ENCODE data around the gene MFAP2.
"Not testable (repeated sequence)": the region's sequence is repeated elsewhere in the genome, so short reads cannot be mapped to it uniquely, and the experiment has no call there.

MFAP2 gene

DNA sequence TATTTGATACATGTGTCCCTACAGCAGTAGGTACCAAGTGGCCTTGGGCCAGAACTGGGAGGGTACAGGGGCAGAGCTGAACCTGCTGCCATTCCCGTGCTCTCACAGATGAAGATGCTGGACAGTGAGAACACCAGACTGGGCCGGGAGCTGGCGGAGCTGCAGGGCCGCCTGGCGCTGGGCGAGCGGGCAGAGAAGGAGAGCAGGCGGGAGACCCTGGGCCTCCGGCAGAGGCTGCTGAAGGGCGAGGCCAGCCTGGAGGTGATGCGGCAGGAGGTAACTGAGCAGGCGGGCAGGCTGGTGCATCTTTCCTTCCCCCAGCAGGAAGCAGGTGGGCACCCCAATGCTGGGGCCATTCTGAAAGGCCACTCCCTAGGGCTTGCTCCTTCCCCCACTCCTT is 21.9 kb downstream of the MFAP2 start:
- no peak for DNase-seq

DNA sequence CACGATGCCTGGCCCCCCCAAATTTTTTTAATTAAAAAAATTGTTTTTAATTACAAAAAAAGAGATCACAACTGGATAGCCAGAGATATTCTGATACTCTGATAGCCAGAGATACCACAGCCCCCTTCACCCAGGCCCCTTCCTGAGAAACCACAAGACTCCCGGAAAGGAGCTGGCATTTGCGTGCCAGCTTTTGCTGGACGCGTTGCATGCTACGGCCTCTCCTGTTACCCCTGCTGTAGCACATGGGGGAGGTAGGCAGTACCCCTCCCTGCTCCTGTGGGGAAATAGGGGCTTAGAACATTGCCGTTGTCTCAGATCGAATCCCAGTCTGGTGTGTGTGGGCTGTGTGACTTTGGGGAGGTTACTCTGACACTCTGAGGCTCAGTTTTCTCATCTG is 22.7 kb downstream of the MFAP2 start:
- DNase-seq, result no peak

DNA sequence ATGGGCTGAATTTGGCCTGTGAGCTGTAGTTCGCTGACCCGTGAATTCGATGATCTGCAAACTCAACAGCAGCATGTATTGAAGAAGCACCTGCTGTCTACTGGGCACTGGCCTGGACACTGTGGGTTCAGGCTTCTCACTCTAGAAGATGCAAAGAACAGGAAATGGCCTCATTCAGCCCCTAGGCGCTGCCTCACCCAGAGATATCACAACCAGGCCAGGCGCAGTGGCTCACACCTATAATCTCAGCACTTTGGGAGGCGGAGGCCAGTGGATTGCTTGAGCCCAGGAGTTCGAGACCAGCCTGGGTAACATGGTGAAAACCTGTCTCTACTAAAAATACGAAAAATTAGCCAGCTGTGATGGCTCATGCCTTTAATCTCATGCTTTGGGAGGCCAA is 23.6 kb downstream of the MFAP2 start:
- DNase-seq, result no peak

DNA sequence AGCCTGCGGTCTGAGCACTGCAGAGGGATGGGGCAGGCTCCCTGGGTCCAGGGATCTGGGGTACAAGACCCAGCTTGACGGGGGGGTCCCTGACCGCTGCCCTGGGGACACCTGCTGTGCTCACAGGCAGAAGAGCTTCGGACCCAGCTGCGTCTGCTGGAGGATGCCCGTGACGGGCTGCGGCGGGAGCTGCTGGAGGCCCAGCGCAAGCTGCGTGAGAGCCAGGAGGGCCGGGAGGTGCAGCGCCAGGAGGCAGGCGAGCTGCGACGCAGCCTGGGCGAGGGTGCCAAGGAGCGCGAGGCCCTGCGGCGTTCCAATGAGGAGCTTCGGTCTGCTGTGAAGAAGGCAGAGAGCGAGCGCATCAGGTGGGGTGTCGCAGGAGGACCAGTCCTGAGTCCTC is 25.2 kb downstream of the MFAP2 start:
- DNase-seq, result no peak

DNA sequence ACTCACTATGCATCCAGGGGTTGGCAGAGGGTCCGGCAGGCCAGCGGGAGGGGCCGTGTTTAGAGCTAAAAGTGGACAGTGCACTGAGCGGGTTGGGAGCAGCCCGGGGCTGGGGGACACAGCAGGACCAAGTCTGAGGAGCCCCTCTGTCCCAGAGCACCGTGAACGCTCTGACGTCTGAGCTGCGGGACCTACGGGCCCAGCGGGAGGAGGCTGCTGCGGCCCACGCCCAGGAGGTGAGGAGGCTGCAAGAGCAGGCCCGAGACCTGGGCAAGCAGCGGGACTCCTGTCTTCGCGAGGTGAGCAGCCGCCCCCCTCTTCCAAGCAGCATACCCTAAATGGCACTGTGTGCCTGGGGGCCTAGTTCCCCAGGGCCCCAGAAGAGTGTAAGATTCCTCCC is 25.8 kb downstream of the MFAP2 start:
- DNase-seq, result no peak

DNA sequence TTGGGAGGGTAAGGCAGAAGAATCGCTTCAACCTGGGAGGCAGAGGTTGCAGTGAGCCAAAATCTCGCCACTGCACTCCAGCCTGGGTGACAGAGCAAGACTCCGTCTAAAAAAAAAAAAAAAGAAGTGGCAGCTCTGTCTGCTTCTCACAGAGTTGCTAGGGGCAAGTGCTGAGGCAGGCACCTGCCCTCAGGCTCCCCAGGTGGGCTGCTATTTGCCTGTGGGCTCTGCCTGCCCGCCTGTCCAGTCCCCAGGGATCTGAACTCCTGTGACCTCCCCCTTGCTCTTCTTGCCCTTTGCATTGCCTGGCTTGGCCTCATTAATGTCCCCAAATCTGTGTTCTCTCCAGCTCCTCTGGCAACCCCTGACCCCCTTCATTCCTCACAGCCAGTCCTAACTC is 28.0 kb downstream of the MFAP2 start:
- not testable (repeated sequence) for DNase-seq

DNA sequence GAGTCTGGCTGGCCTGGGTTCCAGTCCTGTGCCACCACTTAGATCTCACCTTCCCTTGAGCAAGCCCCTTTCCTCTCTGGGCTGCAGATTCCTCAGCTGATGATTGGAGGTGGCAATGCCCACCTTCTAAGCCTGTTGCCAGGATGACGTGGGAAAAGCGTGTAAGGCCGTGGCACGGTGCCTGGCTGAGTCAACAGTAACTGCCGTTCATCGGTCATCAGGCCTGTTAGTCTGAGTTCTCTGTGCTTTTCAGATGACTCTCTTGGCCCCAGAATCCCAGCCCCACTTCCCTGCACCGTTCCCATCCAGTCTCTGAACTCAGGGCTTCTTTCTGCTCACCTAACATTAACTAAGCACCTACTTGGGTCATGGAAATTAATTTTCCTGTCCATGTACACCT is 31.4 kb downstream of the MFAP2 start:
- not testable (repeated sequence) for DNase-seq

DNA sequence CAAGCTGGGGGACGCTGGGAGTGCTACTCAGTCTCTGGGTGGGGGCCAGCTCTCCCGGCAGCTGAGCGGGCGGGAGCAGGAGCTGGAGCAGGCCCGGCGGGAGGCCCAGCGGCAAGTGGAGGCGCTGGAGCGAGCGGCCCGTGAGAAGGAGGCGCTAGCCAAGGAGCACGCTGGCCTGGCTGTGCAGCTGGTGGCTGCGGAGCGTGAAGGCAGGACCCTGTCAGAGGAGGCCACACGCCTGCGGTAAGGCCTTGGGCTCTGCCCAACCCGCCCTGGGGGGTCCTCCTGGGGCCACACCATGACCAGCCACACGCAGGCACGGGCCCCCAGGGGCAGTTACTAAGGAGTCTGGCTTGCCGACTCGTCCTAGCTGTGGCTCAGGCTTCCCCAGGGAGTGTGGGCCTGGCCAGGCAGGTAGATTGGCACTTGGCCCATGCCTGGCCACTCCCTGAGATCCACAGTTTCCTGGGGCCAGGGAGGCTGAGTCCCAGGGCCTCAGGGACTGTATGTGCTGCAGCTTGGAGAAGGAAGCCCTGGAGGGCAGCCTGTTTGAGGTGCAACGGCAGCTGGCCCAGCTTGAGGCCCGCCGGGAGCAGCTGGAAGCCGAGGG is 32.0 kb downstream of the MFAP2 start:
- not testable (repeated sequence) for DNase-seq

DNA sequence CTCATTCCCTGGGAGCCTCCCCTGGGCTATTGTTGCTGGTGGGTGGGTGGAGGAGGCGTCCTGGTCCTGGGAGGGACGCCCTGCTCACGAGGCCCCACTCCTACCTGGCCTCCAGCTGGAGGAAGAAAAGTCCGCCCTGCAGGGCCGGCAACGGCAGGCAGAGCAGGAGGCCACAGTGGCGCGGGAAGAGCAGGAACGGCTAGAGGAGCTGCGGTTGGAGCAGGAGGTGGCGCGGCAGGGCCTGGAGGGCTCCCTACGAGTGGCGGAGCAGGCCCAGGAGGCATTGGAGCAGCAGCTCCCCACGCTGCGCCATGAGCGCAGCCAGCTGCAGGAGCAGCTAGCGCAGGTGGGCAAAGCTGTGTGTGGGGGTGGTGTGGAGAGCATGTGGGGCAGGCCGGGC is 33.8 kb downstream of the MFAP2 start:
- DNase-seq, result no peak

DNA sequence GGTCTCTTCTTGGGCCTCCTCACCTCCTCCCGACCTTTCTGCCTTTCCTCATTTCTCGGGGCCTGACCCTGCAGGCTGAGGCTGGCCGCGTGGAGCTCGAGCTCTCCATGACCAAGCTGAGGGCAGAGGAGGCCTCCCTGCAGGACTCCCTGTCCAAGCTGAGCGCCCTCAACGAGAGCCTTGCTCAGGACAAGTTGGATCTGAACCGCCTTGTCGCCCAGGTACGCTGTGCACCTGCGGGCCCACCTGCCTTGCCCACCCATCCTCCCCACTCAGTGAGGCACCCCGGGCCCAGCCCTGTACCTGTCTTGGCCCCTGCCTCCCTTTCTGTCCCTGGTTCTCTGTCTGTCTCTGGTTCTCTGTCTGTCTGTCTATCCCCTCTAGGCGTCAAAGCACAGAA is 34.2 kb downstream of the MFAP2 start:
- DNase-seq, result not testable (repeated sequence)

DNA sequence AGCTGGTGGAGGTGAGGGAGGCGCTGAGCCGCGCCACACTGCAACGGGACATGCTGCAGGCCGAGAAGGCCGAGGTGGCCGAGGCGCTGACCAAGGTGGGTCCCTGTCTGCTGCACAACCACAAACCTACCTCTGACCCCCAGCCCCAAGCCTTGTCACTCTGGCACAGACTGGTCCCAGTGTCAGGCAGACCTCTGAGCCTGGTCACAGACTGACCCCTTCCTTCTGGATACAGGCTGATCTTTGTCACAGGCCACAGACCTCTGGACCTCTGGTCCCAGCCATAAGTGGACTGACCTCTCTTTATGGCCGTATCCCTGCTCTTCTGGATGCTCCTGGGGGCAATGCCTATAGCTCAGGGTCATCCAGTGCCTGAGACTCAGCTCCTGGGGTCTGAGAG is 34.9 kb downstream of the MFAP2 start:
- DNase-seq, result not testable (repeated sequence)

DNA sequence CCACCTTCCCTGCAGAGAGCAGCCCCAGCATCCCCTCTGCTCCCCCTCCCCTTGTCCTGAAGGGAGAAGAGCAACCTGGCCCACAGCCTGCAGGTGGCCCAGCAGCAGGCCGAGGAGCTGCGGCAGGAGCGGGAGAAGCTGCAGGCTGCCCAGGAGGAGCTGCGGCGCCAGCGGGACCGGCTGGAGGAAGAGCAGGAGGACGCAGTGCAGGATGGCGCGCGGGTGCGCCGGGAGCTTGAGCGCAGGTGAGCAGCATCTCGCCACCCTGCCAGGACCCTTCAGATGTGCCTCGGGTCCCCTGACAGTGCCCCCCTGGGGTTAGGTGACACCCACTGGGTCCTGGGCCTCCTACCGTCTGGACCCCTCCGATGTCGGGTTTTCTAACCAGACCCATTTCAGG is 36.4 kb downstream of the MFAP2 start:
- DNase-seq, result no peak

DNA sequence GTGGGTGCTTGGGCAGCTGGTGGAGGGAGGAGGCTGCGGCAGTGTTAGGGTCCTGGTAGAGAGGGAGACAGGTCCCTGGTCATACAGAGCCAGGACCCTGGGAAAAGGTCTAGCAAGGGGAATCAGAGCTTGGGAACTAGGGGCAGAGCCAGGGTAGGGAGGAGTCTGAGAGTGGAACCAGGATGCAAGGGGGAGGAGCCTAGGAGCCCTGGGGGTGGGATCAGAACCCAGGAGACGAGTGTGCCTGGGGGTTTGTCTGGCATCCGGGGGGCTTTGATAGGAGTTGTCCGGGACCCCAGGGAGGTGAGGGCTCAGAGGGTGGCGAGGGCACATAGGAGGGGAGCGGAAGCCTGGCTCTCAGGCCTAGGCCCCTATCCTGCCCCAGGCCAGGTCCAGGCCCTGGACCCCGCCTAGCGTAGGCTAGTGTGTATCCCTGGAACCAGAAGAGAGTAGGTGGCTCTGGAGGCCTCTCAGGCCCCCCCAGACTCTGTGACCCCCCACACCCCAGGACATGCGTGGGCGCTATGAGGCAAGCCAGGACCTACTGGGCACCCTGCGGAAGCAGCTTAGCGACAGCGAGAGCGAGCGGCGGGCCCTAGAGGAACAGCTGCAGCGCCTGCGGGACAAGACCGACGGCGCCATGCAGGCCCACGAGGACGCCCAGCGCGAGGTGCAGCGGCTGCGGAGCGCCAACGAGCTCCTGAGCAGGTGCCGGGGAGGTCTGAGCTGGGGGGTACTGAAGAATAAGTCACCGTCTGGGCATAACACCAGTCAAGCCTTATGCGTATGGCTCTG is 40.8 kb downstream of the MFAP2 start:
- not testable (repeated sequence) for DNase-seq

DNA sequence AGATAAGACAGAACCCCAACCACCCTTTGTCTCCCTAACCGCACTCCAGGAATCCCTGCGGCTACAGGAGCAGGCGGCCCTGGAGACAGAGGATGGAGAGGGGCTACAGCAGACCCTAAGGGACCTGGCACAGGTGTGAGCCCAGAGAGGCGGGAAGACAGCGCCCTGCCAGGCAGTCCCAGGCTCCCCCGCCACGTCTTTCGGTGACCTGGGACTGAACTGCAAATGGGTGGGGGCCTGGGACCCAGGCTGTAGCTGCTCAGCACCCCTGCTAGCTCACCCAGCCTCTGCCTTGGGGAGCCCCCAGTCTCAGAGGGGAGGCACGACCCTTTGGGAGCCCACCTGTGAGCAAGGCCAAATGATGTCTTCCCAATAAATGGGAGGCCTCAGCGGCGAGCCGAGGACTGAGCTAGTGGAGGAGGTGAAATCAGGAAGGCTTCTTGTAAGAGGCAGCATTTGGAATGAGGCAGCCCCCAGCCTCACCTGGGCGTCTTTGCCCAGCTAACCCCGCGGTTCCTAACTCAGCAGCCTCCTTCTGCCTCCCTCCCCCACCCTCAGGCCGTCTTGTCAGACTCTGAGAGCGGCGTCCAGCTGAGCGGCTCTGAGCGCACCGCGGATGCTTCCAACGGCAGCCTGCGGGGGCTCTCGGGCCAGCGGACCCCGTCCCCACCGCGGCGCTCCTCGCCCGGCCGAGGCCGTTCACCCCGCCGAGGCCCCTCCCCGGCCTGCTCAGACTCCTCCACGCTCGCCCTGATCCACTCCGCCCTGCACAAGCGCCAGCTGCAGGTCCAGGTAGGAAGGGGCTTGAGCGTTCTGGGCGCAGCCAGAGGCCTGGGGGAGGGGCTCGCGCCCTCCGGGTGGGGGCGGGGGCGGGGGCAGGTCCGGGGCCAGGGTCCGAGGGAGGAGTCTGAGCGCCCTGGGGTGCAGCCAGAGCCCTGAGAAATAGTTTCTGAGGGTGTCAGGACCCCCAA is 41.8 kb downstream of the MFAP2 start:
- DNase-seq, result no peak

DNA sequence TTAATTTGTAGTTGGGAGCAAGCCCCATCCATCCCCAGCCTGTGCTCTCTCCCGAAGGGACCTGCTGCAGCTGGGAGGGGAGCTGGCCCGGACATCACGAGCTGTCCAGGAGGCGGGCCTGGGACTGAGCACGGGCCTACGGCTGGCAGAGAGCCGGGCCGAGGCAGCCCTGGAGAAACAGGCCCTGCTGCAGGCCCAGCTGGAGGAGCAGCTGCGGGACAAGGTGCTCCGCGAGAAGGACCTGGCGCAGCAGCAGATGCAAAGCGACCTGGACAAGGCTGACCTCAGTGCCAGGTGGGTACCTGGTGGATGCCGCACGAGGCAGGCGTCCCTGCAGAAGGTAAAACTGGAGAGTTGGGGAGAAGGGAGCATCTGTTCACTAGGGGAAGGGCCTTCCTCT is 43.8 kb downstream of the MFAP2 start:
- DNase-seq, result not testable (repeated sequence)

DNA sequence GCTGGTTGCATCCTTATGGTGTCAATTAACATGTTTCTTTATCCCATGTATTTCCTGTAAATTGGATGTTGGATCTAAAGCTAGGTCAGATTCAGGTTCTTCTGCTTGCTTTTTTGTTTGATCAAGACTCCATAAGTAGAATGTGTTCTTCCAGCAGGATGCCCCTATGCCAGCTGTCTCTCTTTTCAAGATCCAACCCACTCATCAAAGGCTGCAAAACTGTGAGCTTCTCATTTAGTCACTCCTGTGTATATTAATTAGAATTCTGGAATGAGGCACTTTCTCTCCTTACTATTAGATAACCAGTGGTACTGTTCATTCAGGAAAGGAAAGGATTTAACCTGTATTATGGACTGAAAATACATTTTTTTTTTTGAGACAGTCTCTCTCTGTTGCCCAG is 46.5 kb downstream of the MFAP2 start:
- not testable (repeated sequence) for DNase-seq

DNA sequence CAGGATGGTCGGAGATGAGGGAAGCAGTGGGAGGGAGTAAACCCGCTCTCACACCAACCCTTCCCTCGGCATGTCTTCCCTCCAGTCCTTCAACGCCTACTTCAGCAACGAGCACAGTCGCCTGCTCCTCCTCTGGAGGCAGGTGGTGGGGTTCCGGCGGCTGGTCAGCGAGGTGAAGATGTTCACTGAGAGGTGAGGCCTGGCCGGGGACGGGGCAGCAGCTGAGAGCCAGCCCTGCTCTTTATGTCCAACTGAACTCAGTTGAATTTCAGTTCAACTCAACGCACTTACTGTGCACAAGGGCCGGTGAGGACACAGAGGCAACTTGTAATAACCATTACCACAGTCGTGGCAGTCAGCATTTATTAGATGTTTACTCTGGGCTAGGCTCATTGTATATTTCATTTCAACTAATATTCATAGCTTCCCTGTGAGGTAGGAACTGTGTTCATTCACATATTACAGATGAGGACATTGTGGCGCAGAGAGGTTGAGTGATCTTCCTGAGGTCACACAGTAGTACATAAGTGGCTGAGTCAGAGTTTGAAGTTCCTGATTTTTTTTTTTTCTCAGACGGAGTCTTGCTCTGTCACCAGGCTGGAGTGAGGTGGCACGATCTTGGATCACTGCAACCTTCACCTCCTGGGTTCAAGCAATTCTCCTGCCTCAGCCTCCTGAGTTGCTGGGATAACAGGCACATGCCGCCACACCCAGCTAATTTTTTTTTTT is 49.0 kb downstream of the MFAP2 start:
- DNase-seq, result not testable (repeated sequence)

DNA sequence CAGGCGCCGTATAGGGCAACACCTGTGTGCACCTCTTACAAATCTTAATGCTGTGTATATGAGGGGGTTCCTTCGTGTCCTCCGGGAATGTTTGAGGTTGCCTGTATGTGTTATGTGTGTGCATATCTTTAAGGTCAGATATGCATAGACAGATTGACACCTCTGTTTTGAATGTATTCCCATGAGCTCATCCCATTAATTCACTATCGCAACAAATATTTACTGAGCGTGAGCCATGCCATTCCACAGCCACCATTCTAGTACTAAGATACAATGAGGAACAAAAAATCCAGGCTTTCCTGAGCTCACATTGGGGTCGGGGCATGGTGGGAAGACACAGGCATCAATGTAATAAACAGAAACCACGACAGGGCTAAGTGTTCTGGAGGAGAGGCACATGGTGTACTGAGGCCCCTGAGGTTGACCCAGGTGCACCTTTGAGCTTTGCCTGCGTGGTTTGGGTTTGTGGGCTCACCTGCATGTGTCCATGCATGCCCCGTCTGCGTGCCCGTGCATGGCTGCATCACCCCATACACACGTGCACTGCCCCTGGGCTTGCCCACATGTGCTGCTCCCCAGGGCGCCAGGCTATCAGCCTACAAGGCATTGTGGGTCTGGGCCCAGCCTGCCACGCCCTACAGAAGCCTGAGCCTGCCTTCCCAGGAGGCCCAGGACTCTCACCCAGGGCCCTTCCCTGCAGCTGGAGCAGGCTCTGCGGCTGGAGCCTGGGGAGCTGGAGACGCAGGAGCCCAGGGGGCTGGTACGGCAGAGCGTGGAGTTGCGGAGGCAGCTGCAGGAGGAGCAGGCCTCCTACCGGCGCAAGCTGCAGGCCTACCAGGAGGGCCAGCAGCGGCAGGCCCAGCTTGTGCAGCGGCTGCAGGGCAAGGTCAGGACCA is 51.0 kb downstream of the MFAP2 start:
- not testable (repeated sequence) for DNase-seq

DNA sequence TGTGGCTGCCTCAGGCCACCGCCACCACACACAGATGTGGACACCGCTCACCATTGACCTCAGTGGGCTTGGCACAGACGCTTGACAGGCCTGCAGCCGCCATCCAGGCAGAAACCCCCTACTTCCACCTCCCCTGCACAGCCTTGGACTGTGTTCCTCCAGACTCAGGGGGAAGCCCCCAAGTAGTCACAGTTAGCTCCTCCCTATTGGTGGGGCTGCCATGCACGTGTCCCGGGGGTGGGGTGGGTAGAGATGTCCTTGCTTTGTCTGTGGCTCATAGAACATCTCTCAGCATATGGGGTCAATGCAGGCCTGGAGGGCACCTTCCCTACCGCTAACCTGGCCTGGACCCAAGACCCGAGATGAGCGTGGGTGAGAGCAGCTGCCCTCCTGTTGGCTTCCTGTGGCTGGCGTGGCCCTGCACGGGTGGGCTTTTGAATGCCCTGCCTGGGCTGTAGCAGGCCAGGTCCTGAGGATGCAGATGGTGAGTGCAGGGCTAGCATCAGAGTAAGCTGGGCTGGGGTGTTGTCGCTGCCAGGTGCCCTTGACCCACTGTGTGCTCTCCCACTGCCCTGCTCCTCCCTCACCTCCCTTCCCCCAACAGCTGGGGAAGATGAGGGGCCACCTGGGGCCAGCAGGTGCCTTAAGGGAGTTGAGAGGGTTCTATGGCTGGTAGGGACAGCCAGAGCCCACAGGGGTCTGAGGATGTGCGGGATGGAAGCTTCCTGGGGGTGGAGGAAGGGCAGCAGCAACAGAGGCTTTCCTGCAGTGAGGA is 52.5 kb downstream of the MFAP2 start:
- DNase-seq, result no peak

DNA sequence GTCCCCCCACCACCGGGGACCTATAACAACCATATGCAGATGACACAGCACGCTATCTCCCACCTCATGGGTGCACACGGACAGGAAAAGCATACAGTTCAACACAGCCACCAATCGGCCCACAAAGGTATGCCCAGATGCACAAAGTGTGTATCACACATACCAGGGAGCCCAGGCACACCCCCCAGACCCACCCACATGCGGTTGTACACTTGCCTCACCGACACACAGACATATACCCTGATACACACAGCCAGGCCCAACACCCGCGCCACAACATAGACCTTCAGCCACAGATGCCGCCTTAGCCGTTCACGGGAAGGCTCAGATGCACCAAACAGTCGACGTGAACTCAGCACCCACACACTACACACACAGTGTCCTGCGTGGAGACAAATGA is 53.2 kb downstream of the MFAP2 start:
- DNase-seq, result no peak

All from CD4-positive, alpha-beta T cell treated with Interferon gamma for 1 hour (primary cell).